Fibroblast of mammary gland (primary cell): ENCODE data around the gene SLF2.

ENCODE experiments used
- DNase-seq: peaks from one replicate; pipeline ENCODE4 v3.0.0-alpha.2; 2010; ENCODE audit warnings: low read depth
- H3K4me3 ChIP-seq: 2 replicates; pipeline ENCODE4 v1.5.1; 2011; ENCODE audit warnings: low read depth, mild to moderate bottlenecking, low read length, moderate library complexity; ENCODE audit not compliant: control insufficient read depth
- TF ChIP-seq, protein P1 (sequence below): conservative IDR thresholded peaks from 2 replicates; pipeline ENCODE4 v1.5.1; 2011; ENCODE audit warnings: low read depth, low read length, inconsistent platforms; ENCODE audit not compliant: control insufficient read depth, insufficient read depth

The SLF2 gene, protein sequence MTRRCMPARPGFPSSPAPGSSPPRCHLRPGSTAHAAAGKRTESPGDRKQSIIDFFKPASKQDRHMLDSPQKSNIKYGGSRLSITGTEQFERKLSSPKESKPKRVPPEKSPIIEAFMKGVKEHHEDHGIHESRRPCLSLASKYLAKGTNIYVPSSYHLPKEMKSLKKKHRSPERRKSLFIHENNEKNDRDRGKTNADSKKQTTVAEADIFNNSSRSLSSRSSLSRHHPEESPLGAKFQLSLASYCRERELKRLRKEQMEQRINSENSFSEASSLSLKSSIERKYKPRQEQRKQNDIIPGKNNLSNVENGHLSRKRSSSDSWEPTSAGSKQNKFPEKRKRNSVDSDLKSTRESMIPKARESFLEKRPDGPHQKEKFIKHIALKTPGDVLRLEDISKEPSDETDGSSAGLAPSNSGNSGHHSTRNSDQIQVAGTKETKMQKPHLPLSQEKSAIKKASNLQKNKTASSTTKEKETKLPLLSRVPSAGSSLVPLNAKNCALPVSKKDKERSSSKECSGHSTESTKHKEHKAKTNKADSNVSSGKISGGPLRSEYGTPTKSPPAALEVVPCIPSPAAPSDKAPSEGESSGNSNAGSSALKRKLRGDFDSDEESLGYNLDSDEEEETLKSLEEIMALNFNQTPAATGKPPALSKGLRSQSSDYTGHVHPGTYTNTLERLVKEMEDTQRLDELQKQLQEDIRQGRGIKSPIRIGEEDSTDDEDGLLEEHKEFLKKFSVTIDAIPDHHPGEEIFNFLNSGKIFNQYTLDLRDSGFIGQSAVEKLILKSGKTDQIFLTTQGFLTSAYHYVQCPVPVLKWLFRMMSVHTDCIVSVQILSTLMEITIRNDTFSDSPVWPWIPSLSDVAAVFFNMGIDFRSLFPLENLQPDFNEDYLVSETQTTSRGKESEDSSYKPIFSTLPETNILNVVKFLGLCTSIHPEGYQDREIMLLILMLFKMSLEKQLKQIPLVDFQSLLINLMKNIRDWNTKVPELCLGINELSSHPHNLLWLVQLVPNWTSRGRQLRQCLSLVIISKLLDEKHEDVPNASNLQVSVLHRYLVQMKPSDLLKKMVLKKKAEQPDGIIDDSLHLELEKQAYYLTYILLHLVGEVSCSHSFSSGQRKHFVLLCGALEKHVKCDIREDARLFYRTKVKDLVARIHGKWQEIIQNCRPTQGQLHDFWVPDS

DNA sequence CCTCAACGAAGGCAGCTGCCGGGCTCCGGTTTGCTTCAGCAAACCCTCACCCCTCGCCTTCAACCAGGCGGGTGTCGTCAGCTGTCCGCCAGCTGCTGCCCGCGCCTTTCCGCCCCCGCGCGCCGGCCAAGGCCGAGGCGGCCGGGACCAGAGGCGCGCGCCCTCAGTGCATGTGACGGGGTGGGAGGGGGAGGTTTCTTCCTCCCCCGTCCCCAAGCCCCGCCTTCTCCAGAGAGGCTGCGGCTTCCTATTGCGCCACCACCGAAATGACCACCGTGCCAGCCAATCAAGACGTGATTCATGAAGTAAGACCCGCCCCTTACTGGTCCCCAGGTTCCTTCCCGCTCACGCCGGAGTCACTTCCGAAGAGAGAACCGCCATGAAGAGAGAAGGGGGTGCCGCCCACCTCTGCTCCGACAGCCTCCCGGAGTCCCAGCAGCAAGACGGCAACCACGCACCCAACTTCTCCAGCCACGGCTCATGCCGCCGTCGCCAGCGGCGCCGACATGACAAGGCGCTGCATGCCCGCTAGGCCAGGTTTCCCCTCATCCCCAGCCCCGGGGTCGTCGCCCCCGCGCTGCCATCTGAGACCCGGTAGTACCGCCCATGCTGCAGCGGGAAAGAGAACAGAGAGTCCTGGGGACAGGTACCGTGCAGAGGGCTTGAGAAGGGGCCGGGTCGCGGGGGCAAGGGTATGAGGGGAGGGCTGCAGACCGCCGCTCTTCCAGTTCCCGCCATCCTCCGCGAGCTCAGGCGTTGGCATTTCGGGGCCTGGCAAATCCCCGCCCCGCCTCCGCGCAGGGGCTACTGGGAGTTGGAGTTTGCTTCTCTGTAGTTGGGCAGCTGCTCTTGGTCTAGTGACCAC, at the start of gene SLF2:
Gene SLF2 (plus strand): TSS at position 359 of the 865 bp plus-strand sequence. CDS start 148 bp downstream, at position 507.
- DNase-seq = peak; percentile 98
- H3K4me3 ChIP-seq = peak within 1 kb of the TSS; percentile 88
- TF ChIP-seq, protein P1, sequence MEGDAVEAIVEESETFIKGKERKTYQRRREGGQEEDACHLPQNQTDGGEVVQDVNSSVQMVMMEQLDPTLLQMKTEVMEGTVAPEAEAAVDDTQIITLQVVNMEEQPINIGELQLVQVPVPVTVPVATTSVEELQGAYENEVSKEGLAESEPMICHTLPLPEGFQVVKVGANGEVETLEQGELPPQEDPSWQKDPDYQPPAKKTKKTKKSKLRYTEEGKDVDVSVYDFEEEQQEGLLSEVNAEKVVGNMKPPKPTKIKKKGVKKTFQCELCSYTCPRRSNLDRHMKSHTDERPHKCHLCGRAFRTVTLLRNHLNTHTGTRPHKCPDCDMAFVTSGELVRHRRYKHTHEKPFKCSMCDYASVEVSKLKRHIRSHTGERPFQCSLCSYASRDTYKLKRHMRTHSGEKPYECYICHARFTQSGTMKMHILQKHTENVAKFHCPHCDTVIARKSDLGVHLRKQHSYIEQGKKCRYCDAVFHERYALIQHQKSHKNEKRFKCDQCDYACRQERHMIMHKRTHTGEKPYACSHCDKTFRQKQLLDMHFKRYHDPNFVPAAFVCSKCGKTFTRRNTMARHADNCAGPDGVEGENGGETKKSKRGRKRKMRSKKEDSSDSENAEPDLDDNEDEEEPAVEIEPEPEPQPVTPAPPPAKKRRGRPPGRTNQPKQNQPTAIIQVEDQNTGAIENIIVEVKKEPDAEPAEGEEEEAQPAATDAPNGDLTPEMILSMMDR = no peak

DNA sequence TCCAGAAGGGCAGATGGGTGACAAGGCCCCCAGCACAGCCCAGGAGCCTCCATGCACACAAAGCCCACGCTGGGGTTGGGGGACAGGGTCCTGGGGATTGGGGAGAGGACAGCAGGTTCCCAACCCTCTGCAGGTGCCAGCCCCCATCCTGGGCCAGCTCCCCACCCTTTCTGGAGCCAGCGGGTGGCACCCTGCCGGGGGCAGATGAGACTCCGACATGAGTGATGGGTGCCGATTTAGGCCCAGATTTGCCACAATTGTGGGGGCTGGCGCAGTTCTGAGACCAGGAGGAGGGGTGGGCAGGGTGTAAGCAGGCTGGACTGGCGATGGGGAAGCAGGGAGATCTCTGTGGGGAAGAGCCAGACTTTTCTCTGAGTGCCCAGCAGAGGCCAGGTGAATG, 49.3 kb upstream of the SLF2 start:
- TF ChIP-seq, protein P1 = no peak
- no peak for DNase-seq
- no peak overlapping the region for H3K4me3 ChIP-seq

DNA sequence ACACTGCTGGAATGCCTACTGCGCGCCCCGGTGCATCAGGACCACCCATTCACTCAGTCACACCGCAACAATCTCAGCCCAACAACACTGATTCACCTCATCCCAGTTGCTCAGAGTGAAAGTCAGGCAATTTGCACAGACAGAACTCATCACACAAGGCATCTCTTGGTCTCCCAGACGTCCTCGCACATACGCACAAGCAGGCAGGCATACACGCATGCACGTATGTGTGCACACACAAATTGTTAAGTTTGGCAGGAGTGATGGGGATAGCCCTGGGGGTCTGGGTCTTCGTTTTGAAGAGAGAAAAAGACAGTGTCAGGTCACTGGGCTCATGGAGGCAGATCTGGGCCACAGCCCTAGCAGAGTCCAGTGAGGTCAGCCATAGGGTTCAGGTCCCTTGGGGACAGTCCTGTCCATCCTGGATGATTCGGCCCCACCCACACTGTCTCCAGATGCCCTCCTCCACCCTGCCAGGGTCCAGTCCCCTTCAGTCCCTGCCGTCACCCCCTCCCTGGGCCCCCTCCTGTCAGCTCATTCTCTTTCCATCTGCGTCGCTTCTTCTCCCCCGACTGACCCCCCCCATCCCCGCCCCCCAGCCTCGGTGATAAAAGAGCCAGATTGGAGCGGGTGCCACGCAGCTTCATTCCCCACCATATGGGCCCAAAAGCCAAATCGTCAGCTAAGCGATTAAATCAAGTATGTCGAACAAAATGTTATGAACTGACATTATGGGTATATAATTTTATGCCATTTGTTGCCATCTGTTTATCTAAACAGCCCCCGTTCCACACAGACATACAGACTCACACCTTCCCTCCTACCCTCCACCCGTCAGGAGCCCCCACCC, 48.5 kb upstream of the SLF2 start:
- TF ChIP-seq, protein P1 = no peak
- DNase-seq = no peak
- H3K4me3 ChIP-seq = no peak overlapping the region

DNA sequence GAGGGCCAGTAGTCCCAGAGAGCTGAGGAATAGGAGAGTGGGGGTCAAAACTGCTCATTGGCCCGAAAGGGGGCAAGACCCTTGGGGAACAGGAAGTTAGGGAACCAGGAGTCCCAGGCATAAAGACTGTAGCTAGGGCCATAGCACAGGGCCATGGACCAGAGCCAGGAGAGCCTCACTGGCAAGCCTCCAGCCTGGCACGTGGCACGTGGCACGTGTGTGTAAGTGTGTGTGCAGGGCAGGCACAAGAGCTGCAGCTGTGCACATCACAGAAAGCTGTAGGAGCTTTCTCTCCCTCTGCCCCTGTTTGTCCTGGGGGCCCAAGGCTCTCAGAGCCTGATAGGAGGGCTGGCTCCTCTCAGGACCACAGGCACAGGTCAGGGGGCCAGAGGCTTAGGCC, 47.8 kb upstream of the SLF2 start:
- no peak overlapping the region for H3K4me3 ChIP-seq
- no peak for DNase-seq
- TF ChIP-seq, protein P1 = no peak

DNA sequence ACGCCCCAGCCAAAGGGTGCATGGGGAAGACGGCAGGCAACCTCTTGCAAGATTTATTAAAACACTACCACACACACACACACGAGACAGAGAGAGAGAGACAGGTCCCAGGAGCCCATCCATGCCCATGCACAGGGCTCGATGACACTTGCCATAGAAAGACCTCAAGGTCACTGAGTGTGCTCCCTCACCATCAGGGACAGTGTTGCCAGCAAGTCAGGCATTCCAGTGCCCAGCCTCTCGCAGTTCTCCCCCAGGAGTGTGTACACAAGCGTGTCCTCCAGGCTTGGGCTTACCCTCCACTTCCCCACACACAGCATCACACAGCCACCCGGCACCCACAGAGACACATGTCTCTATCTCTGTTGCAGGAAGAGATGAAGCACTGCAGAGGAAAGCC, 46.8 kb upstream of the SLF2 start:
- DNase-seq = no peak
- TF ChIP-seq, protein P1 = no peak
- no peak overlapping the region for H3K4me3 ChIP-seq
